ENCODE data around the gene NALCN. TPM values are rescaled to one million over a fixed set of nuclear protein-coding genes. Genes with fewer than 3 reads are reported as not detected.

Gene NALCN
- total RNA-seq (2022; extraction: Qiagen RNA extraction) = 3.1 to 4.2 TPM (median 3.9 TPM) in 5 replicates

DNA sequence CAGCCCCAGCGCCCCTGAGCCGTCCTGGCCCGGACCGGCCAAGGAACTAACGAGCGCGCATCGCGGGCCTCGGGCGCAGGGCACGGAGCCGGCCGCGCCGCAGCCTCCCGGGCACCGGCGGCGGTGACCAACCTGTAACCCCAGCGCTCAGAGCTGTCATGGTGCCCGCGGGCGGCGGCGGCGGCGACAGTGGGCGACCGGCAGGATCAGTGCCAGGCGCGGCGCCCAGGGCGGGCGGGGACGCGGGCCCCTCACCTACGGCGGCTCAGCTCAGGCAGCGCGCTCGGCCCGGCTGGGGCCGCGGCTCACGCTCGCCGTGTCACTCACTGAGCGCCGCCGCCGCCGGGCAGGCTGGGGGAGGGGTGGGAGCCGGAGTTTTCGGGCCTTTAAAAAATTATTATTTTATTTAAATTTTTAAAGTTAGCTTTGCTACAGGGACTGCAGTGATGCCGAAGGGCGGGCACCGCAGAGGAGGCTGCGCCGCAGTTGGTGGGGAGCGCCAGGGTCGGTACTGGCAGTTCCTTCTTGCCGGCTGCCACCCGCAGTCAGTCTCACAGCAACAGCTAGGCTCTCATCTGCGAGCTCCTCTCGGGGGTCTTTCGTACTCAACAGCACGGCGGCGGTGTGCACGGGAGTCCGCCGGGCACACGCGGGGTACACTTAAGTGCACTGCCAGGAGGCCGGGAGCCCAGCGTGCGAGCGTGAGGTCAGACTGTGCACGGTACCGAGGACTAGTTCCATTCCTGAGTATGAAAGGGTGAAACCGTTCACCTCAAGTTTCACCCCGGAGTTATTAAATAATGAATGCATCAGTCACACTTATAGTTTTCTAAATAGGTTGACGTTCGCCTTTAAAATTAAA, at the start of gene NALCN:
Gene NALCN, minus strand, starts transcription at position 328 of the 862 bp plus-strand sequence. CDS start 17,382 bp downstream, outside the sequence.

DNA sequence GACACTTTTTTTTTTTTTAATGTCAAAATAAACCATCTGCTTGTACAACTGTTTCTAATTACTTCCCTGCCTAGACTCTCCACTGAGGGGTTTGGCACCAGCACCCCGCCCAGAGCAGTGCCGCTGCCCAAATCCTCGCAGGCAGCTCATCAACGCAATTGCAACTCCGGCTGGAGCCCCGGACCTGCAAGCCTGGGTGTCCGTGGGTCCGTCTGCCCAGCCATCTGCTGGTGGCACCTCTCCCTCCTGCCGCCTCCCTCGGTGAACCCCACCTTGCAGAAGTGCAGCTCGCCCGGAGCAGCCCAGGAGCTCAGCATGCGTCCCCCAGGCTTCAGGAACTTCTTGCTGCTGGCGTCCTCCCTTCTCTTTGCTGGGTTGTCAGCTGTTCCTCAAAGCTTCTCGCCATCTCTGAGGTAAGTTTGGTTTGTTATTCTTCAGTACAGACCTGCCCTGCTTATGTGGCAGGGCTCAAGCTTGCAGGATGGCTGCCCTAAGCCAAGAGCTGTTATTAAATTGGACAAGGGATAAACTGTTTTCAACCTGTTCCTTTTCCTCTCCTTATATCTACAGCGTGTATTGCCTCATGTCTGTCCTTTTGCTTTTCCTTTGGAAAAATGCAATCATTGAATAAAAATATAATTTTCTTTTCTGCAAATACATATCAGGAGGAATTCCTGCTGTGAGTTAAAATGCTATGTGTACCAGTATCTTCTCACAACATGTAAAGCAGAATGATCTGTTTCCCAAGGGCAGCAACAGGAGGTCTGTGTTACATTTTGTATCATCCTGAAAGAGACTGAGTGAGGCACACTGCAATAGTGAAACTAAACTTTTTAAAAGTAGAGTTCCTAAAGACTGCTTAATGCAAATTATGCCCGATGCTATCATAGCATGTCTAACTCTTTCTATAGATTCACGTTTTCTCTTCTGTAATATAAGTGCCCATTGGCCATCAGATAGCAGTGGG, 36.5 kb upstream of the NALCN start, which contains the start of gene ITGBL1:
Gene ITGBL1, plus strand, starts transcription at position 157 of the 967 bp plus-strand sequence. Its CDS starts 159 bp downstream, at position 316.

Other genes starting within 250 kb of the NALCN start
- gene ITGBL1, start 36.2 kb upstream of the NALCN start, total RNA-seq (2022; extraction: Qiagen RNA extraction) = 0.97 to 2.0 TPM (median 1.8 TPM) in 5 replicates

Measured in A549 treated with AZD2906 at 1 μM for 4 hours (cell line).